HepG2 (cell line): ENCODE data around the gene TARS3. TPM values are rescaled to one million over a fixed set of nuclear protein-coding genes. Genes with fewer than 3 reads are reported as not detected.
A peak's percentile ranks its signal among the peaks of the same experiment; 100 is the strongest.

Experiments used
- ARID5B ChIP-seq: IDR thresholded peaks from 2 replicates; pipeline ENCODE4 v1.4.0; 2020; ENCODE audit warnings: mild to moderate bottlenecking, missing genetic modification reagents
- EEA1 ChIP-seq: sonication (generic); formaldehyde crosslinking; IDR thresholded peaks from 2 replicates; pipeline ENCODE4 v1.5.1; 2020; ENCODE audit warnings: mild to moderate bottlenecking, missing genetic modification reagents, borderline replicate concordance
- ELF1 ChIP-seq: sonication (generic); formaldehyde crosslinking; IDR thresholded peaks from 2 replicates; pipeline ENCODE4 v1.4.0; 2020; ENCODE audit warnings: missing genetic modification reagents
- FOXP4 ChIP-seq: sonication (generic); formaldehyde crosslinking; IDR thresholded peaks from 2 replicates; pipeline ENCODE4 v1.4.0; 2020; ENCODE audit warnings: missing genetic modification reagents
- HNRNPUL1 ChIP-seq: fragments of 200-400 bp; formaldehyde crosslinking; IDR thresholded peaks from 2 replicates; pipeline ENCODE4 v1.6.1; 2017; ENCODE audit warnings: low read depth, mild to moderate bottlenecking, low read length, moderate library complexity
- HOMEZ ChIP-seq: IDR thresholded peaks from 2 replicates; pipeline ENCODE4 v1.6.1; 2016; ENCODE audit warnings: low read depth
- MXI1 ChIP-seq: IDR thresholded peaks from 3 replicates; pipeline ENCODE4 v1.6.1; 2012; ENCODE audit warnings: low read depth, low read length, inconsistent platforms, borderline replicate concordance
- PHF20 ChIP-seq: sonication (generic); formaldehyde crosslinking; IDR thresholded peaks from 2 replicates; pipeline ENCODE4 v1.5.0; 2020; ENCODE audit warnings: mild to moderate bottlenecking, missing genetic modification reagents
- PRMT3 ChIP-seq: sonication (generic); formaldehyde crosslinking; IDR thresholded peaks from 2 replicates; pipeline ENCODE4 v1.8.1; 2022; ENCODE audit warnings: low read depth, mild to moderate bottlenecking, moderate library complexity, missing genetic modification reagents, borderline replicate concordance
- TFDP2 ChIP-seq: sonication (generic); formaldehyde crosslinking; IDR thresholded peaks from 2 replicates; pipeline ENCODE4 v1.4.0; 2020; ENCODE audit warnings: missing genetic modification reagents
- TRIM22 ChIP-seq: fragments of 450-650 bp; IDR thresholded peaks from 2 replicates; pipeline ENCODE4 v1.6.1; 2017
- ZMYM2 ChIP-seq: sonication (generic); formaldehyde crosslinking; IDR thresholded peaks from 2 replicates; pipeline ENCODE4 v1.8.0; 2022; ENCODE audit warnings: mild to moderate bottlenecking, missing genetic modification reagents
- ZNF143 ChIP-seq: sonication (generic); formaldehyde crosslinking; IDR thresholded peaks from 2 replicates; pipeline ENCODE4 v1.4.0; 2020; ENCODE audit warnings: missing genetic modification reagents
- ZNF160 ChIP-seq: sonication (generic); formaldehyde crosslinking; IDR thresholded peaks from 2 replicates; pipeline ENCODE4 v1.8.0; 2022; ENCODE audit warnings: mild to moderate bottlenecking, inconsistent platforms, missing genetic modification reagents
- ZNF180 ChIP-seq: sonication (generic); formaldehyde crosslinking; IDR thresholded peaks from 2 replicates; pipeline ENCODE4 v1.4.0; 2020; ENCODE audit warnings: low read depth, missing genetic modification reagents, borderline replicate concordance
- ZNF557 ChIP-seq: sonication (generic); formaldehyde crosslinking; IDR thresholded peaks from 2 replicates; pipeline ENCODE4 v1.4.0; 2020; ENCODE audit warnings: missing genetic modification reagents
- ZNF576 ChIP-seq: sonication (generic); formaldehyde crosslinking; IDR thresholded peaks from 2 replicates; pipeline ENCODE4 v1.4.0; 2020; ENCODE audit warnings: mild to moderate bottlenecking, missing genetic modification reagents
- ZNF605 ChIP-seq: sonication (generic); formaldehyde crosslinking; IDR thresholded peaks from 2 replicates; pipeline ENCODE4 v1.8.0; 2022; ENCODE audit warnings: mild to moderate bottlenecking, missing genetic modification reagents
- polyA plus RNA-seq, 8 experiments: library from polyadenylated mRNA; depleted of rRNA in 3 of 8; stranded (reverse) in 7 of 8; unstranded in 1 of 8; fragments of >200 nt; fragmentation: Illumina TruSeq in 4 of 8; extraction: Trizol in 4 of 8; gene quantifications; 2 replicates each; pipeline versions ENCODE4 v1.2.1 to v1.2.3, GENCODE V29; 2011 to 2016; ENCODE audit warnings: low read depth in 4 of 8, missing spikeins in 1 of 8, mixed read lengths in 1 of 8; ENCODE audit not compliant: insufficient read depth in 1 of 8
- total RNA-seq, 5 experiments: library from RNA; depleted of rRNA; stranded (reverse); fragments of >200 nt; fragmentation: Illumina TruSeq; extraction: Trizol; gene quantifications; 2 replicates each; pipeline ENCODE4 v1.2.3, GENCODE V29; 2016; ENCODE audit warnings: low read depth in 1 of 5

The TARS3 gene
- total and polyA plus RNA-seq, 2 of the 13 experiments (the other 11 are each of a cell fraction or from before 2014, with no cell fraction given) = 4.1 to 11.7 TPM

- peak; percentile 71 for TF ChIP-seq ARID5B
- peak; percentile 30; the same call in 1 of the 2 replicates for TF ChIP-seq ZNF605 (CRISPR knock-in tag)
- peak; percentile 84; the same call in 2 of the 3 replicates for TF ChIP-seq MXI1
- peak; percentile 83 for TF ChIP-seq ELF1 (CRISPR knock-in tag)
- peak; percentile 73 for TF ChIP-seq ZNF143 (CRISPR knock-in tag)
- TF ChIP-seq ZNF160 = no peak
- peak; percentile 91 for TF ChIP-seq TFDP2 (CRISPR knock-in tag)
- 0 out of 2 replicates have a peak, but pooled peaks have one; percentile 15 for TF ChIP-seq ZNF557 (CRISPR knock-in tag)
- 0 out of 2 replicates have a peak, but pooled peaks have one; percentile 27 for TF ChIP-seq ZMYM2 (CRISPR knock-in tag)
- peak; percentile 22; the same call in 1 of the 2 replicates for TF ChIP-seq HOMEZ
- TF ChIP-seq PRMT3 (CRISPR knock-in tag) = peak; percentile 67; the same call in 1 of the 2 replicates
- TF ChIP-seq HNRNPUL1 = no peak
- peak; percentile 60 for TF ChIP-seq FOXP4
- TF ChIP-seq ZNF180 (CRISPR knock-in tag) = no peak
- TF ChIP-seq ZNF576 (CRISPR knock-in tag) = peak; percentile 39; the same call in 1 of the 2 replicates
- TF ChIP-seq TRIM22 = no peak
- TF ChIP-seq EEA1 (CRISPR knock-in tag) = peak; percentile 84
- peak; percentile 86 for TF ChIP-seq PHF20
These were observed 72.0 kb downstream of the TARS3 start, which contains the start of gene TM2D3 (continued) for GRCh38 chr15:101652098-101652785.
